ENCODE measurements around the gene RADIL.

Gene RADIL

DNA sequence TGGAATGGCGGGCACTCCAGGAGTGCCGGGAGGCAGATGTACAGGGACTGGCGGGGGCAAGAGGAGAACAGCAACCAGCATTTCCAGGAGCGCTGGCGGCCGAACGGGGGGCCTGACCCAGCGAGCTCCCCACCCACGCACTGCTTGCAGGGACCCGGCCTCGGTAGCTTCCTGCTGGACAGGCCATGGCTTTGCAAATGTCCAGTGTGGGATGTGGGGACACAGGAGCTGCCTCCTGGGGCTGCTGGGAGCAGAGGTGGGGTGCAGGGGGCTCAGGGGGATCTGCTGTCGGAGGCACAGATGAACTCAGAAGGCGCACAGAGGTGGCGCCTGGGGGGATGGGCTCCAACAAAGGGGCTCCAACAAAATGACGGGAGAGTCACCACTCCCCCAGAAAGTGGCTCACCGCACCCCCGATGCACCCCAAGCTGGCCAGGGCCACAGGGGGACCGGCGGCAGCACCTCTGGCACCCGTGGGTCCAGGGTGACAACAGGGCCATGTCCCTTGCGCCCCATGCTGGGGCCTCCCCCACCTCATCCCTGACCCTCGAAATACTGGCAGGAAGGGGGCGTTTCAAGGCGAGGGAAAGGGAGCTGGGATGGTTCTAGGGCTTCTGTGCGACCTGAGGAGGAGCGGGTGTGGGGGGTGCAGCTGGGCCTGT lies 67.0 kb downstream of the RADIL start:
- no peak for DNase-seq (ENCODE audit: low read depth, low spot score)
- no peaks in the 10 kb centered on the region for H3K9me3 ChIP-seq (ENCODE audit: low read depth, low read length)
- no peaks in the 10 kb centered on the region for H3K36me3 ChIP-seq (ENCODE audit: insufficient read depth, low read length)
- no peak overlapping the region for H3K27ac ChIP-seq
- TF ChIP-seq FOXP2 (optimal IDR thresholded peaks at IDR 0.05; ENCODE audit: control extremely low read depth, extremely low read length, insufficient read depth) (no peak), EZH2 (IDR thresholded peaks at IDR 0.05) (no peak), POLR2AphosphoS5 (IDR thresholded peaks at IDR 0.05; ENCODE audit: borderline replicate concordance, low read depth, low read length) (no peak)
- H3K9ac ChIP-seq (ENCODE audit: insufficient read length), result no peak overlapping the region
- no peak overlapping the region for H3K4me3 ChIP-seq

DNA sequence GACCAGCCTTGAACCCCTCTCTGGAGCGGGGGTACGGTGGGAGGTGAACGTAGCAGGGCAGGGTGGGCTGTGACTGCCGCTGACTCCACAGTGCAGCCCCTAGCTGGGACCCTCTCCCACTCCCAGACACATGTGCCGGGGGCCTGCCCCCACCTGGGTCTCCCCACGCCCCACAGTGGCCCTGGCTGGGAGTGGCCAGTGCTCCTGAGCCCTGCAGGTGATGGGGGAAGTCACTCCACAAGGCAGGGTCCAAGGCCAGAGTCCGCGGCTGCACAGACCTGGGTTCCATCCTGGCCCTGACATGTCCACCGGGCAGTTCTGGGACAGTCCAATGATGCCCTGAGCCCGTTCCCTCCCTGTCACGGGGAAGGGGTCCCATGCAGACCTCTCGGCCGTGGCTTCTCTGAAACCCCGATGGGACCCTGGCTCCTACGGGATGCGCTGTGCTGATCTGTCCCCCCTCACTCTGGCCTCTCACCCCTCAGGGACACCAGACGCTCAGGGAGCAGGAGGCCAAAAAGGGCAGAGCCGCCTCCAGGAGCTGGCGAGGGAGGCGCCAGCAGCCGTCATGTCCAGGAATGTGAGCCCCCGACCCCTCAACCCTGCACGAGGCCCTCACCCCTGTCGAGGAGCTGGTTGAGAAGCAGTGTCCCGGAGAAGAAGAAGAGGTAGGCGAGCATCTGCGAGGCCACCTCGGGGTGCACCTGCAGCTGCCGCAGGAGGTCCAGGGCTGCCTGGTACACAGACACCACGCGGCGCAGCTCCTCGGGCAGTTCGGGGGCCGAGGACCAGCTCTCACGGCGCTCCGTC lies 67.7 kb downstream of the RADIL start:
- Histone ChIP-seq H3K9me3 (ENCODE audit: low read depth, low read length) (no peaks in the 10 kb centered on the region), H3K27ac (no peak overlapping the region), H3K4me3 (no peak overlapping the region), H3K9ac (ENCODE audit: insufficient read length) (no peak overlapping the region), H3K36me3 (ENCODE audit: insufficient read depth, low read length) (no peaks in the 10 kb centered on the region)
- no peak for TF ChIP-seq POLR2AphosphoS5 (IDR thresholded peaks at IDR 0.05; ENCODE audit: borderline replicate concordance, low read depth, low read length)
- TF ChIP-seq EZH2 (IDR thresholded peaks at IDR 0.05), result no peak
- no peak for TF ChIP-seq FOXP2 (optimal IDR thresholded peaks at IDR 0.05; ENCODE audit: control extremely low read depth, extremely low read length, insufficient read depth)
- DNase-seq (ENCODE audit: low read depth, low spot score), result no peak

- Histone ChIP-seq H3K9me3 (ENCODE audit: low read depth, low read length) (no peaks in the 10 kb centered on the region), H3K9ac (ENCODE audit: insufficient read length) (no peak overlapping the region), H3K4me3 (no peak overlapping the region), H3K27ac (no peak overlapping the region), H3K36me3 (ENCODE audit: insufficient read depth, low read length) (no peaks in the 10 kb centered on the region)
- no peak for TF ChIP-seq EZH2 (IDR thresholded peaks at IDR 0.05)
- TF ChIP-seq POLR2AphosphoS5 (IDR thresholded peaks at IDR 0.05; ENCODE audit: borderline replicate concordance, low read depth, low read length), result no peak
- TF ChIP-seq FOXP2 (optimal IDR thresholded peaks at IDR 0.05; ENCODE audit: control extremely low read depth, extremely low read length, insufficient read depth), result no peak
- no peak for DNase-seq (ENCODE audit: low read depth, low spot score)
Measured at GRCh38 chr7:4815121-4815520, 68.4 kb downstream of the RADIL start.

DNA sequence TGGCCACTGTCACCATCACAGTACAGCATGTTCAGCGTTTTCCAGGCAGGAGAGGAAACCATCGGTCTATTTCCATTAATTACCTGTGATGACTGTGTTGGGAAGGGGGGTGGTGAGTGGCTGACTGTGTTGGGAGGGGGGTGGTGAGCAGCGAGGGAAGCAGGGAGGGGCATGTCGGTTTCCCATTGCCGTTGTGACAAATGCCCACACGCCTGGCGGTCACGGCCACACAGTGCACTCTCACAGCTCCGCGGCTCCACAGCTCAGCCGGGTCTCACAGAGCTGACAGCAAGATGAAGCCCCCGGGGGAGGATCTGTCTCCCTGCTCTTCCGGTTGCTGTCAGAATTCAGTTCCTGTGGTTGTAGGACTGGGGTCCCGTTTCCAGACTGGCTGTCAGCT lies 69.1 kb downstream of the RADIL start:
- no peak overlapping the region for H3K9ac ChIP-seq (ENCODE audit: insufficient read length)

GRCh38 chr7:4809666-4810065 lies 73.8 kb downstream of the RADIL start:
- no peak overlapping the region for H3K27ac ChIP-seq
- TF ChIP-seq FOXP2 (optimal IDR thresholded peaks at IDR 0.05; ENCODE audit: control extremely low read depth, extremely low read length, insufficient read depth), result no peak
- TF ChIP-seq POLR2AphosphoS5 (IDR thresholded peaks at IDR 0.05; ENCODE audit: borderline replicate concordance, low read depth, low read length), result no peak
- TF ChIP-seq EZH2 (IDR thresholded peaks at IDR 0.05), result no peak
- DNase-seq (ENCODE audit: low read depth, low spot score), result no peak
- H3K36me3 ChIP-seq (ENCODE audit: insufficient read depth, low read length), result no peaks in the 10 kb centered on the region
- H3K4me3 ChIP-seq, result no peak overlapping the region
- no peaks in the 10 kb centered on the region for H3K9me3 ChIP-seq (ENCODE audit: low read depth, low read length)
- no peak overlapping the region for H3K9ac ChIP-seq (ENCODE audit: insufficient read length)

More for the DNA sequence above, 69.1 kb downstream of the RADIL start:
- DNase-seq (ENCODE audit: low read depth, low spot score), result no peak
- TF ChIP-seq POLR2AphosphoS5 (IDR thresholded peaks at IDR 0.05; ENCODE audit: borderline replicate concordance, low read depth, low read length), result no peak
- no peak for TF ChIP-seq FOXP2 (optimal IDR thresholded peaks at IDR 0.05; ENCODE audit: control extremely low read depth, extremely low read length, insufficient read depth)
- TF ChIP-seq EZH2 (IDR thresholded peaks at IDR 0.05), result no peak
- no peak overlapping the region for H3K4me3 ChIP-seq
- H3K9me3 ChIP-seq (ENCODE audit: low read depth, low read length), result no peaks in the 10 kb centered on the region
- H3K36me3 ChIP-seq (ENCODE audit: insufficient read depth, low read length), result no peaks in the 10 kb centered on the region
- H3K27ac ChIP-seq, result no peak overlapping the region

DNA sequence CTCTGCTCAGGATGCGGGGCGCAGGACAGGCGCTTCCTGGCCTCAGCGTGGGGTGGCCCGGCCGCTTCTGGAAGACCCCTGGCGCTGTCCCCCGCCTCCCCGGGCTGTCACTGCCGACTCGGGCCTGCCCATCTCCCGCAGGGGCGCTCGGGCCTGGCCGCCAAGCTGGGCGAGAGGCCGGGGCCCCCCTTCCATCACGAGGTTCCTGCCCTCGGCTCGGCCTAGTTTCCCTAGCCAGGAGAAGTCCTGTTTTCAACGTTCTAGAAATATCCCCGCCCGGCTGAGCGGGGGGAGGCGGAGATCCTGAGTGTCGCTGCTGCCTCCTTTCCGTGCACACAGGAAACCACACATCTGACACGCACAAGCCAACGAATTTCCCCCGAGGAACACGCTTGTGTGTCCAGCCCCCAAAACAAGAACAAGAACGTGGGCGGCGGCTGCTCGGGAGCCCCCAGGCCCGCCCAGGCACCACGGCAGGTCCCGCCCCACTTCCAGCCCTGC lies 74.4 kb downstream of the RADIL start:
- TF ChIP-seq POLR2AphosphoS5 (IDR thresholded peaks at IDR 0.05; ENCODE audit: borderline replicate concordance, low read depth, low read length) (no peak), EZH2 (IDR thresholded peaks at IDR 0.05) (no peak), FOXP2 (optimal IDR thresholded peaks at IDR 0.05; ENCODE audit: control extremely low read depth, extremely low read length, insufficient read depth) (no peak)
- no peak overlapping the region for H3K9ac ChIP-seq (ENCODE audit: insufficient read length)
- H3K27ac ChIP-seq, result no peak overlapping the region
- DNase-seq (ENCODE audit: low read depth, low spot score), result no peak
- no peak overlapping the region for H3K4me3 ChIP-seq
- no peaks in the 10 kb centered on the region for H3K9me3 ChIP-seq (ENCODE audit: low read depth, low read length)
- H3K36me3 ChIP-seq (ENCODE audit: insufficient read depth, low read length), result no peaks in the 10 kb centered on the region

DNA sequence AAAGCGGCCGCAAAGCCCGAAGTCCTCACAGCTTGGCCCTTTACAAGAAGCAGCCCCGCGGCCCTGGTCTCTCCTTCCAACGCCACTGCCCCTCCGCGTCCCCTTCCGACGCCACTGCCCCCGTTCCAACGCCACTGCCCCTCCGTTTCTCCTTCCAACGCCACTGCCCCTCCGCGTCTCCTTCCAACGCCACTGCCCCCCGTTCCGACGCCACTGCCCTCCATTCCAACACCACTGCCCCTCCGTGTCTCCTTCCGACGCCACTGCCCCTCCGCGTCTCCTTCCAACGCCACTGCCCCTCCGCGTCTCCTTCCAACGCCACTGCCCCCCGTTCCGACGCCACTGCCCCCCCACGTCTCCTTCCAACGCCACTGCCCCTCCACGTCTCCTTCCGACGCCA lies 75.0 kb downstream of the RADIL start:
- DNase-seq (ENCODE audit: low read depth, low spot score), result no peak
- no peak for TF ChIP-seq POLR2AphosphoS5 (IDR thresholded peaks at IDR 0.05; ENCODE audit: borderline replicate concordance, low read depth, low read length)
- no peak for TF ChIP-seq FOXP2 (optimal IDR thresholded peaks at IDR 0.05; ENCODE audit: control extremely low read depth, extremely low read length, insufficient read depth)
- TF ChIP-seq EZH2 (IDR thresholded peaks at IDR 0.05), result no peak
- H3K9ac ChIP-seq (ENCODE audit: insufficient read length), result no peak overlapping the region
- no peaks in the 10 kb centered on the region for H3K9me3 ChIP-seq (ENCODE audit: low read depth, low read length)
- H3K27ac ChIP-seq, result no peak overlapping the region
- no peak overlapping the region for H3K4me3 ChIP-seq
- no peaks in the 10 kb centered on the region for H3K36me3 ChIP-seq (ENCODE audit: insufficient read depth, low read length)

GRCh38 chr7:4808026-4808425 lies 75.5 kb downstream of the RADIL start:
- no peak overlapping the region for H3K9ac ChIP-seq (ENCODE audit: insufficient read length)
- no peak for DNase-seq (ENCODE audit: low read depth, low spot score)
- TF ChIP-seq FOXP2 (optimal IDR thresholded peaks at IDR 0.05; ENCODE audit: control extremely low read depth, extremely low read length, insufficient read depth) (no peak), POLR2AphosphoS5 (IDR thresholded peaks at IDR 0.05; ENCODE audit: borderline replicate concordance, low read depth, low read length) (no peak), EZH2 (IDR thresholded peaks at IDR 0.05) (no peak)
- no peaks in the 10 kb centered on the region for H3K36me3 ChIP-seq (ENCODE audit: insufficient read depth, low read length)
- H3K9me3 ChIP-seq (ENCODE audit: low read depth, low read length), result no peaks in the 10 kb centered on the region
- H3K27ac ChIP-seq, result no peak overlapping the region
- no peak overlapping the region for H3K4me3 ChIP-seq

Measured in SK-N-MC (cell line).